Gastrocnemius medialis (tissue), 4 donors: ENCODE measurements around the gene LIMK1. TPM values are rescaled to one million over a fixed set of nuclear protein-coding genes. Genes with fewer than 3 reads are reported as not detected.

Experiments
- ATAC-seq, 2 donors: fragments of 150-250 bp; one replicate each; pipeline ENCODE4 v1.9.1; 2016
- DNase-seq, 2 donors: peaks; one replicate each; pipeline ENCODE4 v3.0.0-alpha.2; 2019
- H3K27ac ChIP-seq, 4 donors: fragments of 200-600 bp; sonication (generic); 1 replicate in 1 of 4; 2 replicates in 3 of 4; pipeline ENCODE4 v1.5.1; 2016 to 2018; ENCODE audit warnings: mild to moderate bottlenecking in 2 of 4, moderate library complexity in 1 of 4
- H3K27me3 ChIP-seq, 3 donors: fragments of 200-600 bp; sonication (generic) in 2 of 3; 1 replicate in 1 of 3; 2 replicates in 2 of 3; pipeline versions ENCODE4 v1.5.1 to v1.6.0; 2016 to 2019; ENCODE audit warnings: mild to moderate bottlenecking in 1 of 3, moderate library complexity in 1 of 3
- H3K36me3 ChIP-seq, 2 donors: fragments of 200-600 bp; sonication (generic) in 1 of 2; one replicate each; pipeline ENCODE4 v1.5.1; 2017 to 2018
- H3K4me1 ChIP-seq, 2 donors: fragments of 200-600 bp; sonication (generic) in 1 of 2; one replicate each; pipeline ENCODE4 v1.5.1; 2016 to 2017; ENCODE audit warnings: mild to moderate bottlenecking in 2 of 2
- H3K4me3 ChIP-seq, 4 donors: fragments of 200-600 bp; sonication (generic) in 3 of 4; 1 replicate in 1 of 4; 2 replicates in 3 of 4; pipeline ENCODE4 v1.5.1; 2016 to 2019; ENCODE audit warnings: mild to moderate bottlenecking in 2 of 4
- H3K9me3 ChIP-seq, 3 donors: fragments of 200-600 bp; sonication (generic) in 2 of 3; 1 replicate in 1 of 3; 2 replicates in 2 of 3; pipeline ENCODE4 v1.5.1; 2016 to 2019
- CTCF ChIP-seq, 5 experiments: fragments of 450-650 bp in 3 of 5; fragments of 200-600 bp in 2 of 5; sonication (generic) in 2 of 5; IDR thresholded peaks in 4 of 5; conservative IDR thresholded peaks in 1 of 5; 1 replicate in 4 of 5; 2 replicates in 1 of 5; pipeline ENCODE4 v1.5.1; 2016 to 2019; ENCODE audit warnings: antibody characterized with exemption in 5 of 5, mild to moderate bottlenecking in 3 of 5, moderate library complexity in 3 of 5
- POLR2A ChIP-seq, 2 donors: fragments of 450-650 bp; IDR thresholded peaks; one replicate each; pipeline ENCODE4 v1.6.1; 2017; ENCODE audit warnings: antibody characterized with exemption in 2 of 2, mild to moderate bottlenecking in 2 of 2, moderate library complexity in 2 of 2
- in situ Hi-C, 4 donors: fragments of 200-750 bp; cut with MboI; loops; one replicate each; pipeline versions ENCODE4 v1.15.0 to v1.8.0; 2017; ENCODE audit warnings: low sequenced_read_pairs in 4 of 4
- intact Hi-C: fragments of 100-400 bp; cut with DNase I; formaldehyde crosslinking; loops from one replicate; pipeline ENCODE4 v1.15.1; 2023; ENCODE audit warnings: low total_unique reads
- total RNA-seq, 4 donors: library from RNA; depleted of rRNA; stranded (reverse); fragments of >200 nt; gene quantifications; one replicate each; pipeline versions ENCODE4 v1.1.0 to v1.2.3, GENCODE V29; 2016

LIMK1 gene
- total RNA-seq, 4 donors from 2014 or later, result 15.3 to 56.4 (median 23.3) TPM

DNA sequence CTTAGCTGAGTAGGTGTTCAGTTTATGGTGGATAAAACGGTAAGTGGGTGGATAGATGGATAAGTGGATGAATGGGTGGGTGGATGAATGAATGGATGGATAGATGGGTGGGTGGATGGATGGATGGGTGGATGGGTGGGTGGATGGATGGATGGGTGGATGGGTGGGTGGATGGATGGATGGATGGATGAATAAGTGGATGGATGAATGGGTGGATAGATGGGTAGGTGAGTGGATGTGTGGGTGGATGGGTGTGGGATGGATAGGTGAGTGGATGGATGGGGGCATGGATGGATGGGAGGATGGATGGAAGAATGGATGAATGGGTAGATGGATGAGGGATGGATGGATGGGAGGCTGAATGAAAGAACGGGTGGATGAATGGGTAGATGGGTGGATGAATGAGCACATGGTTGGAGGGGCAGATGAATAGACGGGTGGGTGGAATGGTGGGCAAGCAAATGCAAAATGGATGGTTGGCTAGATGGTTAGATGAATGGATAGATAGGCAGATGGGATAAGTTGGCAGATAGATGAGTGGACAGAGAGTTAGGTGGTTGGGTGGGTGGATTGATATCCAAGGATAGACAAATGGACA is 29.9 kb upstream of the LIMK1 start:
- no peak overlapping the region for H3K27ac ChIP-seq
- H3K36me3 ChIP-seq, result no peaks in the 10 kb centered on the region
- no peak overlapping the region for H3K4me3 ChIP-seq
- no peaks in the 10 kb centered on the region for H3K4me1 ChIP-seq
- no peaks in the 10 kb centered on the region for H3K9me3 ChIP-seq
- in situ Hi-C loops, result loop anchor here in 1 of 4 donors (25.0 kb wide), 1 partner anchor 334 kb away; no protein-coding TSS in a partner anchor
- ATAC-seq (no peak), DNase-seq (no peak)
- intact Hi-C loops, result no loop called here
- TF ChIP-seq CTCF (IDR thresholded peaks at IDR 0.05 in 4 of 5, conservative IDR thresholded peaks at IDR 0.05 in 1 of 5), result no peak
- TF ChIP-seq POLR2A (IDR thresholded peaks at IDR 0.05), result no peak
- peaks cover 0 to 3% (median 0%) of the 10 kb centered on the region in 3 donors for H3K27me3 ChIP-seq

- Histone ChIP-seq H3K27me3 (peaks cover 0 to 3% (median 0%) of the 10 kb centered on the region in 3 donors), H3K4me3 (no peak overlapping the region), H3K9me3 (no peaks in the 10 kb centered on the region), H3K36me3 (no peaks in the 10 kb centered on the region), H3K27ac (no peak overlapping the region), H3K4me1 (peaks cover 3 to 9% of the 10 kb centered on the region in 2 donors)
- DNase-seq, result no peak
- TF ChIP-seq POLR2A (IDR thresholded peaks at IDR 0.05) (no peak), CTCF (IDR thresholded peaks at IDR 0.05 in 4 of 5, conservative IDR thresholded peaks at IDR 0.05 in 1 of 5) (no peak)
- intact Hi-C loops (no loop called here), in situ Hi-C loops (loop anchor here in 1 of 4 donors (25.0 kb wide), 1 partner anchor 331 kb away; no protein-coding TSS in a partner anchor)
- ATAC-seq, result no peak
Observed at GRCh38 chr7:74056096-74056915, 27.3 kb upstream of the LIMK1 start.

- no peaks in the 10 kb centered on the region for H3K36me3 ChIP-seq
Observed at GRCh38 chr7:74057216-74057925, 26.2 kb upstream of the LIMK1 start.

GRCh38 chr7:74057987-74058386 is 25.6 kb upstream of the LIMK1 start:
- ATAC-seq, result no peak
- H3K4me1 ChIP-seq, result peaks cover 3 to 18% of the 10 kb centered on the region in 2 donors
- H3K27ac ChIP-seq, result no peak overlapping the region
- no peaks in the 10 kb centered on the region for H3K27me3 ChIP-seq
- no peak overlapping the region for H3K4me3 ChIP-seq
- H3K36me3 ChIP-seq, result no peaks in the 10 kb centered on the region
- TF ChIP-seq POLR2A (IDR thresholded peaks at IDR 0.05), result no peak
- intact Hi-C loops, result no loop called here
- in situ Hi-C loops, result loop anchor here in 1 of 4 donors (25.0 kb wide), 1 partner anchor 329 kb away; no protein-coding TSS in a partner anchor
- H3K9me3 ChIP-seq, result no peaks in the 10 kb centered on the region
- DNase-seq, result no peak

More at GRCh38 chr7:74057216-74057925, 26.2 kb upstream of the LIMK1 start:
- peaks cover 3 to 16% of the 10 kb centered on the region in 2 donors for H3K4me1 ChIP-seq
- no peak for TF ChIP-seq POLR2A (IDR thresholded peaks at IDR 0.05)
- TF ChIP-seq CTCF (IDR thresholded peaks at IDR 0.05 in 4 of 5, conservative IDR thresholded peaks at IDR 0.05 in 1 of 5), result no peak
- H3K9me3 ChIP-seq, result no peaks in the 10 kb centered on the region
- intact Hi-C loops (no loop called here), in situ Hi-C loops (loop anchor here in 1 of 4 donors (25.0 kb wide), 1 partner anchor 330 kb away; no protein-coding TSS in a partner anchor)
- no peaks in the 10 kb centered on the region for H3K27me3 ChIP-seq
- H3K27ac ChIP-seq, result no peak overlapping the region
- DNase-seq (no peak), ATAC-seq (no peak)
- no peak overlapping the region for H3K4me3 ChIP-seq
